ENCODE data around the gene CREB5.

GRCh38 chr7:28748346-28748745 lies 336.0 kb downstream of the CREB5 start:
- TF ChIP-seq CTCF (conservative IDR thresholded peaks at IDR 0.05; ENCODE audit: low read depth, low read length) (no peak), EZH2 (IDR thresholded peaks at IDR 0.05; ENCODE audit: low read length, unreplicated experiment) (no peak)

All from PC-3 (cell line).